ENCODE measurements around the gene SRBD1.

DNA sequence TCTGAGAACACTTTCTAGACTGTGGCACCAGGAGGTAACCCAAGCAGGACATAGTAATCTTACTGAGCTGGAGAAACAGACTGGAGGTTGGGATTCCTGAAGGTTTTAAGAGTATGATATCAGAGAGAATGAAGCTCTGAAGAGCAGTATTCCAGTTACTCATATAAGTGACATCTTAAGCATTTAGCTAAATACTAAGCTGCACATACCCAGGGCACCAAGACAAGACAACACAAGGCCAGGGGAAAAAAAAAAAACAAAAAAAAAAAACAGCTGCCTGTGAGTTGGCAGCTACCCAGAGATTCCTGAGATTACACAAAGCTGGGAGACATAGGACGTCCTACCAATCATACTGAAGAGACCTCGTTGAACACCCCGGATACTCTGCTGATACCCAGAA, 175.8 kb downstream of the SRBD1 start:
- TF ChIP-seq TAF1 (IDR thresholded peaks at IDR 0.05; ENCODE audit: low read depth, low read length) (no peak), POLR2A (IDR thresholded peaks at IDR 0.05; ENCODE audit: low read depth, low read length) (no peak), POLR2AphosphoS5 (IDR thresholded peaks at IDR 0.05; ENCODE audit: low read depth, low read length) (no peak), SPI1 (IDR thresholded peaks at IDR 0.05; ENCODE audit: low read depth, low read length) (no peak)
